Type B pancreatic cell (in vitro differentiated cells): ENCODE results near the gene S100A14. TPM values are rescaled to one million over a fixed set of nuclear protein-coding genes. Genes with fewer than 3 reads are reported as not detected.

Experiments
- DNase-seq: peaks from one replicate; pipeline ENCODE4 v3.0.0; 2021; ENCODE audit warnings: mixed read lengths; ENCODE audit not compliant: unreplicated experiment; ENCODE audit errors: extremely low spot score
- H3K27ac Mint-ChIP-seq: 2 replicates; pipeline ENCODE4 v1.8.0; 2021; ENCODE audit warnings: mild to moderate bottlenecking, mixed read lengths
- H3K27me3 Mint-ChIP-seq: 2 replicates; pipeline ENCODE4 v1.8.0; 2021; ENCODE audit warnings: mixed read lengths
- H3K36me3 Mint-ChIP-seq: 2 replicates; pipeline ENCODE4 v1.8.0; 2021; ENCODE audit warnings: mixed read lengths
- H3K4me1 Mint-ChIP-seq: one replicate; pipeline ENCODE4 v1.8.0; 2021; ENCODE audit warnings: mixed read lengths; ENCODE audit not compliant: unreplicated experiment
- H3K4me3 Mint-ChIP-seq: 2 replicates; pipeline ENCODE4 v1.8.0; 2021; ENCODE audit warnings: mild to moderate bottlenecking, mixed read lengths
- H3K9me3 Mint-ChIP-seq: 2 replicates; pipeline ENCODE4 v1.8.0; 2021; ENCODE audit warnings: mixed read lengths
- CTCF ChIP-seq: fragments of 200-600 bp; sonication (generic); conservative IDR thresholded peaks from 2 replicates; pipeline ENCODE4 v1.5.0; 2021; ENCODE audit warnings: antibody characterized with exemption, mild to moderate bottlenecking
- total RNA-seq: library from RNA; stranded (reverse); gene quantifications from 2 replicates; pipeline ENCODE4 v1.2.1, GENCODE V29; 2021; ENCODE audit warnings: low replicate concordance

Gene S100A14
- total RNA-seq, 1 donor from 2014 or later = 139 TPM

GRCh38 chr1:153659175-153659534 lies 43.0 kb upstream of the S100A14 start:
- Mint-ChIP-seq H3K4me1 (peaks cover 20% of the 10 kb centered on the region), H3K27ac (peak overlapping the region; percentile 92), H3K4me3 (peak overlapping the region; percentile 97), H3K9me3 (peaks cover under 1% of the 10 kb centered on the region), H3K36me3 (peaks cover 13% of the 10 kb centered on the region), H3K27me3 (no peaks in the 10 kb centered on the region)
- TF ChIP-seq CTCF = no peak
- DNase-seq = no peak

GRCh38 chr1:153658400-153659174 lies 42.5 kb upstream of the S100A14 start, which contains the start of gene SNAPIN:
Gene SNAPIN, plus strand, starts transcription at chr1:153658703. Its CDS starts 41 bp downstream, at chr1:153658744.
- peak; percentile 27 for TF ChIP-seq CTCF
- H3K27me3 Mint-ChIP-seq = no peaks in the 10 kb centered on the region
- peaks cover 23% of the 10 kb centered on the region for H3K4me1 Mint-ChIP-seq
- H3K36me3 Mint-ChIP-seq = peaks cover 11% of the 10 kb centered on the region
- H3K27ac Mint-ChIP-seq = peak within 1 kb of the TSS; percentile 92
- peak; percentile 91 for DNase-seq
- peak within 1 kb of the TSS; percentile 97 for H3K4me3 Mint-ChIP-seq
- peaks cover 4% of the 10 kb centered on the region for H3K9me3 Mint-ChIP-seq

GRCh38 chr1:153655333-153655732 lies 39.2 kb upstream of the S100A14 start:
- H3K9me3 Mint-ChIP-seq = peaks cover 4% of the 10 kb centered on the region
- TF ChIP-seq CTCF = no peak
- DNase-seq = no peak
- H3K4me1 Mint-ChIP-seq = peaks cover 19% of the 10 kb centered on the region
- no peak overlapping the region for H3K4me3 Mint-ChIP-seq
- H3K27ac Mint-ChIP-seq = peak overlapping the region; percentile 44
- no peaks in the 10 kb centered on the region for H3K27me3 Mint-ChIP-seq
- H3K36me3 Mint-ChIP-seq = no peaks in the 10 kb centered on the region

GRCh38 chr1:153652805-153653500 lies 36.8 kb upstream of the S100A14 start:
- no peak for DNase-seq
- H3K36me3 Mint-ChIP-seq = no peaks in the 10 kb centered on the region
- peaks cover 4% of the 10 kb centered on the region for H3K9me3 Mint-ChIP-seq
- H3K4me3 Mint-ChIP-seq = no peak overlapping the region
- peaks cover 4% of the 10 kb centered on the region for H3K4me1 Mint-ChIP-seq
- TF ChIP-seq CTCF = no peak
- H3K27me3 Mint-ChIP-seq = no peaks in the 10 kb centered on the region
- H3K27ac Mint-ChIP-seq = no peak overlapping the region

GRCh38 chr1:153651771-153652170 lies 35.6 kb upstream of the S100A14 start:
- H3K4me3 Mint-ChIP-seq = no peak overlapping the region
- H3K36me3 Mint-ChIP-seq = peaks cover 1% of the 10 kb centered on the region
- no peaks in the 10 kb centered on the region for H3K27me3 Mint-ChIP-seq
- H3K9me3 Mint-ChIP-seq = peaks cover 4% of the 10 kb centered on the region
- H3K4me1 Mint-ChIP-seq = peaks cover 4% of the 10 kb centered on the region
- DNase-seq = no peak
- TF ChIP-seq CTCF = no peak
- no peak overlapping the region for H3K27ac Mint-ChIP-seq
